ENCODE results near the gene DDN. TPM values are rescaled to one million over a fixed set of nuclear protein-coding genes. Genes with fewer than 3 reads are reported as not detected.

Gene DDN
- total RNA-seq, 1 donor = 0.09 TPM

DNA sequence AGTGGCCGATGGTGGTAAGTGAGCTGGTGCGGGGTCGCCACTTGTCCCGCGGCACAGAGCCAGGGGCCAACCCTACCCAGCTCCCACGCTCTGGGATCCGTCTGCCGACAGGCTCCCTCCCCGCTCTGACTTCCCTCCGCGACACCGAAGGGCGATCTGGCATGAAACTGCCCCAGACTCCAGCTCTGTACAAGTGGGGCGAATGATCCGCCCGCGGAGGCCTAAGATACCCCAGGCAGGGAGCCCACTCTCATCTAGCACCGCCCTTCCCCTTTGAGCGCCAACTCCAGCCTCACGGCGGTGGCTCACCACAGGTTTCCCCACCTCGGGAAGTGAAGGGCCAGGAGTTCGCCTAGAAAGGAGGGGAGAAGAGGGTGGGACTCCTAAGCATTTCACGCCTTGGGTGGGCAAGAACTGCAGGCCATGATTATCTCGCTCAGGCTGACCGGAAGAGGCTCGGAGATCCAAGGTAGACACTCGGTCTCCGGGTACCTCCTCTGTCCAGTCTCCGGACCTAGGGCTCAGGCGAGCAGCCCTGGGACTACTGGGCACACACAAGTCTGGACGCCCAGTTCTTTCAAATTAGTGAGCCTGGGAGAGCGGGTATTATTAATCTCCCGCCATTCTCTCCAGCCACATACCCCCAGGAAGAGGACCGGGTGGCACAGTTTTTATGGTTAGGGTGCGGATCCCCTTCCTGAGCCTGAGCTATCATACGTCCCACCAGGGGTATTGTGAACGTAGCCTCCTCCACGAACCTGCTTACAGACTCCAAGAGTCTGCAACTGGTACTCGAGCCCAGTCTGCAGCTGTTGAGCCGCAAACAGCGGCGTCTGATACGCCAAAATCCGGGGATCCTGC is 20.2 kb downstream of the DDN start:
- DNase-seq (ENCODE audit: low read depth) = no peak
- no peak for TF ChIP-seq CTCF (IDR thresholded peaks at IDR 0.05; ENCODE audit: insufficient read depth, low read length)
- peak overlapping the region; percentile 22 for H3K4me3 ChIP-seq (ENCODE audit: low read depth, low read length)

DNA sequence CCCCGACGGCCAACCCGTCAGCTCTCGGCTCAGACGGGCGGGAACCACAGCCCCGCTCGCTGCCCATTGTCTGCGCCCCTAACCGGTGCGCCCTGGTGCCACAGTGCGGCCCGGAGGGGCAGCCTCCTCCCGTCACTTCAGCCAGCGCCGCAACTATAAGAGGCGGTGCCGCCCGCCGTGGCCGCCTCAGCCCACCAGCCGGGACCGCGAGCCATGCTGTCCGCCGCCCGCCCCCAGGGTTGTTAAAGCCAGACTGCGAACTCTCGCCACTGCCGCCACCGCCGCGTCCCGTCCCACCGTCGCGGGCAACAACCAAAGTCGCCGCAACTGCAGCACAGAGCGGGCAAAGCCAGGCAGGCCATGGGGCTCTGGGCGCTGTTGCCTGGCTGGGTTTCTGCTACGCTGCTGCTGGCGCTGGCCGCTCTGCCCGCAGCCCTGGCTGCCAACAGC is 20.9 kb downstream of the DDN start, which contains the start of gene WNT1:
Gene WNT1 (plus strand): TSS at position 32 of the 450 bp plus-strand sequence. CDS start 329 bp downstream, at position 361.
- DNase-seq (ENCODE audit: low read depth) = no peak
- peak within 1 kb of the TSS; percentile 22 for H3K4me3 ChIP-seq (ENCODE audit: low read depth, low read length)
- no peak for TF ChIP-seq CTCF (IDR thresholded peaks at IDR 0.05; ENCODE audit: insufficient read depth, low read length)

GRCh38 chr12:48977290-48978281 is 21.6 kb downstream of the DDN start:
- DNase-seq (ENCODE audit: low read depth) = no peak
- TF ChIP-seq CTCF (IDR thresholded peaks at IDR 0.05; ENCODE audit: insufficient read depth, low read length) = peak; percentile 65
- H3K4me3 ChIP-seq (ENCODE audit: low read depth, low read length) = no peak overlapping the region

GRCh38 chr12:48973941-48974673 is 25.1 kb downstream of the DDN start:
- peak; percentile 87 for DNase-seq (ENCODE audit: low read depth)
- peak; percentile 89 for TF ChIP-seq CTCF (IDR thresholded peaks at IDR 0.05; ENCODE audit: insufficient read depth, low read length)
- no peak overlapping the region for H3K4me3 ChIP-seq (ENCODE audit: low read depth, low read length)

DNA sequence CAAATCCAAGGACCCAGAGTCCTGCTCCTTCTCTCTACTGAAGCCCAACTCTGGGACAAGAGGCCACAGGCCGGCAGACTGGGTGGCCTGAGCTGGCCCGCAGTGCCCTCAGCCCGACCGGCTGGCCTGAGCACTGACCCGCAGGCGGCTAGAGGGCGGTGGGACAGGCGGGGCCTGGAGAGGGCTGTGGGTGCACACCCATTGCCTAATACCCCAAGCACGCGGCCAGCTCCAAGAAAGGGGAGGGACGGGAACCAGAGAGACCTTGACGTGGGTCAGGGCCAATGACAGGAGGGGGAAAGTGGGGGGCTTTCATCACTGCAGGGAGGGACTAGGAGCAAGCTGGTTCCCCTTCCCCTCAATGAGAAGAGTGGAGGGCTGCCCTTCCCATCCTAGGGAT is 25.6 kb downstream of the DDN start:
- H3K4me3 ChIP-seq (ENCODE audit: low read depth, low read length) = no peak overlapping the region
- TF ChIP-seq CTCF (IDR thresholded peaks at IDR 0.05; ENCODE audit: insufficient read depth, low read length) = no peak
- DNase-seq (ENCODE audit: low read depth) = peak; percentile 76

GRCh38 chr12:48972952-48973483 is 26.2 kb downstream of the DDN start:
- DNase-seq (ENCODE audit: low read depth) = peak; percentile 20
- no peak for TF ChIP-seq CTCF (IDR thresholded peaks at IDR 0.05; ENCODE audit: insufficient read depth, low read length)
- H3K4me3 ChIP-seq (ENCODE audit: low read depth, low read length) = no peak overlapping the region
